ENCODE data around the gene TIPARP. TPM values are rescaled to one million over a fixed set of nuclear protein-coding genes. Genes with fewer than 3 reads are reported as not detected.

TIPARP gene
- total and polyA plus RNA-seq, 4 donors, result 4.4 to 13.6 (median 8.8) TPM

DNA sequence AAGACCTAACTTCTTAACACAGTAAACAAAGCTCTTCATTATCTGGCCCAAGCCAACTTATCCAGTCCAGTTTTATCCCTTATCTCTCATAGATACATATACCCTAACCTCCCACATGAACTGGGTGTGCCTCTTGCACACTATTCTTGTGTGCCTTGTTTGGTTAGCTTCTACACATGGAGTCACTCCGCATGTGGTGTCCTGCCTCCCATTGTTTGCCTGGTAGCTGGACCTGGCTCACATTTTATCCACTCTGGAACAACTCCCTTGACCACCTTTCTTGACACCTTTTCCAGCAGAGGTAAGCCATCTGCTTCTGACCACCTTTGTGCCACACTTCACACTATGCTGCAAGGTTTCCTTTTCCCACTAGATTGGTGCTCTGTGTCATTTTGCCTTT lies 15.2 kb downstream of the TIPARP start:
- Histone ChIP-seq H3K4me3 (ENCODE audit: low read depth in 1 of 3, low read length in 3 of 3) (no peak overlapping the region), H3K36me3 (ENCODE audit: control insufficient read depth in 4 of 4, insufficient read depth in 3 of 4, low read depth in 1 of 4, low read length in 3 of 4) (peaks cover 2 to 6% (median 3%) of the 10 kb centered on the region in 4 donors), H3K27ac (ENCODE audit: low read depth in 1 of 2, low read length in 2 of 2) (no peak overlapping the region), H3K9ac (ENCODE audit: low read depth in 1 of 2, low read length in 2 of 2) (no peak overlapping the region), H3K27me3 (ENCODE audit: control insufficient read depth in 4 of 4, insufficient read depth in 4 of 4, low read length in 3 of 4) (no peaks in the 10 kb centered on the region), H3K9me3 (ENCODE audit: control insufficient read depth in 4 of 4, low read length in 3 of 4) (no peaks in the 10 kb centered on the region), H3K4me1 (ENCODE audit: control insufficient read depth in 4 of 4, insufficient read depth in 4 of 4, low read length in 3 of 4) (peaks cover 3 to 54% (median 36%) of the 10 kb centered on the region in 4 donors)
- 0% methylated on average over 1 of the region's 1 CpG for WGBS
- DNase-seq (ENCODE audit: low spot score), result no peak
- no peak for TF ChIP-seq EGR1 (IDR thresholded peaks at IDR 0.05; ENCODE audit: low read depth in 2 of 2)
- TF ChIP-seq, protein P1, sequence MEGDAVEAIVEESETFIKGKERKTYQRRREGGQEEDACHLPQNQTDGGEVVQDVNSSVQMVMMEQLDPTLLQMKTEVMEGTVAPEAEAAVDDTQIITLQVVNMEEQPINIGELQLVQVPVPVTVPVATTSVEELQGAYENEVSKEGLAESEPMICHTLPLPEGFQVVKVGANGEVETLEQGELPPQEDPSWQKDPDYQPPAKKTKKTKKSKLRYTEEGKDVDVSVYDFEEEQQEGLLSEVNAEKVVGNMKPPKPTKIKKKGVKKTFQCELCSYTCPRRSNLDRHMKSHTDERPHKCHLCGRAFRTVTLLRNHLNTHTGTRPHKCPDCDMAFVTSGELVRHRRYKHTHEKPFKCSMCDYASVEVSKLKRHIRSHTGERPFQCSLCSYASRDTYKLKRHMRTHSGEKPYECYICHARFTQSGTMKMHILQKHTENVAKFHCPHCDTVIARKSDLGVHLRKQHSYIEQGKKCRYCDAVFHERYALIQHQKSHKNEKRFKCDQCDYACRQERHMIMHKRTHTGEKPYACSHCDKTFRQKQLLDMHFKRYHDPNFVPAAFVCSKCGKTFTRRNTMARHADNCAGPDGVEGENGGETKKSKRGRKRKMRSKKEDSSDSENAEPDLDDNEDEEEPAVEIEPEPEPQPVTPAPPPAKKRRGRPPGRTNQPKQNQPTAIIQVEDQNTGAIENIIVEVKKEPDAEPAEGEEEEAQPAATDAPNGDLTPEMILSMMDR (IDR thresholded peaks at IDR 0.05; ENCODE audit: low read depth, low read length, missing input control), result no peak
- TF ChIP-seq, protein P2, sequence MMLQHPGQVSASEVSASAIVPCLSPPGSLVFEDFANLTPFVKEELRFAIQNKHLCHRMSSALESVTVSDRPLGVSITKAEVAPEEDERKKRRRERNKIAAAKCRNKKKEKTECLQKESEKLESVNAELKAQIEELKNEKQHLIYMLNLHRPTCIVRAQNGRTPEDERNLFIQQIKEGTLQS (IDR thresholded peaks at IDR 0.05), result no peak

DNA sequence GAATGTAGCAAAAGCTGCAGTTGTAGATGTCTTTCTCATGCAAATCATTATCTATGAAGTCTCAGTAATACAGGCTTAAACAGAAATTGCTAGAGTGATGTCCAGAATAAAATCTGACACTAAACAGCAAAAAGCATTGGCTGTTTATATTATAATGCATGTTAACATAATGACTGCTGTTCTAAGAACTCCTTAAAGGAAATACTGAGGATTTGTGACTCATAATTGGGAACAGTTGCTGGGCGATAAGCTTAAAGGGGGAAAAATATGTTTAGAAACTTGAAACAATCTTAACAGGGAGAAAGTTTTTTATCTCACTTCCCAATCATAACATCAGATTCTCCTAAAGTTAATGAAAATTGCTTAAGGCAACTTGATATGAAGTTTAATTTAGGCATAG lies 17.5 kb downstream of the TIPARP start:
- TF ChIP-seq HNF4G (IDR thresholded peaks at IDR 0.05), result no peak
- TF ChIP-seq TAF1 (conservative IDR thresholded peaks at IDR 0.05), result no peak
- TF ChIP-seq, protein P3, sequence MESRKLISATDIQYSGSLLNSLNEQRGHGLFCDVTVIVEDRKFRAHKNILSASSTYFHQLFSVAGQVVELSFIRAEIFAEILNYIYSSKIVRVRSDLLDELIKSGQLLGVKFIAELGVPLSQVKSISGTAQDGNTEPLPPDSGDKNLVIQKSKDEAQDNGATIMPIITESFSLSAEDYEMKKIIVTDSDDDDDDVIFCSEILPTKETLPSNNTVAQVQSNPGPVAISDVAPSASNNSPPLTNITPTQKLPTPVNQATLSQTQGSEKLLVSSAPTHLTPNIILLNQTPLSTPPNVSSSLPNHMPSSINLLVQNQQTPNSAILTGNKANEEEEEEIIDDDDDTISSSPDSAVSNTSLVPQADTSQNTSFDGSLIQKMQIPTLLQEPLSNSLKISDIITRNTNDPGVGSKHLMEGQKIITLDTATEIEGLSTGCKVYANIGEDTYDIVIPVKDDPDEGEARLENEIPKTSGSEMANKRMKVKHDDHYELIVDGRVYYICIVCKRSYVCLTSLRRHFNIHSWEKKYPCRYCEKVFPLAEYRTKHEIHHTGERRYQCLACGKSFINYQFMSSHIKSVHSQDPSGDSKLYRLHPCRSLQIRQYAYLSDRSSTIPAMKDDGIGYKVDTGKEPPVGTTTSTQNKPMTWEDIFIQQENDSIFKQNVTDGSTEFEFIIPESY (IDR thresholded peaks at IDR 0.05), result no peak
- TF ChIP-seq GABPA (IDR thresholded peaks at IDR 0.05 in 1 of 2, conservative IDR thresholded peaks at IDR 0.05 in 1 of 2), result no peak
- no peak for TF ChIP-seq FOXA1 (IDR thresholded peaks at IDR 0.05)
- TF ChIP-seq, protein P1 (IDR thresholded peaks at IDR 0.05; ENCODE audit: low read depth, low read length, missing input control), result no peak
- TF ChIP-seq NR2F2 (IDR thresholded peaks at IDR 0.05), result no peak
- H3K9ac ChIP-seq (ENCODE audit: low read depth in 1 of 2, low read length in 2 of 2), result no peak overlapping the region
- no peaks in the 10 kb centered on the region for H3K27me3 ChIP-seq (ENCODE audit: control insufficient read depth in 4 of 4, insufficient read depth in 4 of 4, low read length in 3 of 4)
- H3K27ac ChIP-seq (ENCODE audit: low read depth in 1 of 2, low read length in 2 of 2), result no peak overlapping the region
- DNase-seq (ENCODE audit: low spot score), result no peak
- no peak overlapping the region for H3K4me3 ChIP-seq (ENCODE audit: low read depth in 1 of 3, low read length in 3 of 3)
- H3K36me3 ChIP-seq (ENCODE audit: control insufficient read depth in 4 of 4, insufficient read depth in 3 of 4, low read depth in 1 of 4, low read length in 3 of 4), result peaks cover 6 to 24% (median 21%) of the 10 kb centered on the region in 4 donors
- 78% methylated on average over 1 of the region's 1 CpG for WGBS
- H3K9me3 ChIP-seq (ENCODE audit: control insufficient read depth in 4 of 4, low read length in 3 of 4), result no peaks in the 10 kb centered on the region
- H3K4me1 ChIP-seq (ENCODE audit: control insufficient read depth in 4 of 4, insufficient read depth in 4 of 4, low read length in 3 of 4), result peaks cover 0 to 39% (median 25%) of the 10 kb centered on the region in 4 donors

DNA sequence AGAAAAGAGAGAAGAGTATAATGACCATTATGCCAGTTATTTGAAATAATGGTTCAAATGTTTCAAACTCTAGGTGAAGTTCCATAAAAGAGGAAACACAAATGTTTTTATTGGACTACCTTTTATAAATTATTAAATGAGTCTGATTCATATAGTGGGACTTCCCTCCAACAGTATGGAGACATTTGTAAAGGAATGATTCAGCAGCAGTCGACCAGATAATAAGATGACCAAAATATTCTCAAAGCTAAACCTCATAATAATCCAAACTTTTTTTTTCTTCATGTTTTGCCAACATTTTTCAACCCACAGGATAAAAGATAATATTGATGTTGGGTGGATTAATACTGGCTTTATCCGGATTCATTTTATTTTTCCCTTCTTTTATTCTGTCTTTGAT lies 18.8 kb downstream of the TIPARP start:
- H3K9ac ChIP-seq (ENCODE audit: low read depth in 1 of 2, low read length in 2 of 2), result no peak overlapping the region
- H3K27ac ChIP-seq (ENCODE audit: low read depth in 1 of 2, low read length in 2 of 2), result no peak overlapping the region
- peaks cover 0 to 34% (median 23%) of the 10 kb centered on the region in 4 donors for H3K4me1 ChIP-seq (ENCODE audit: control insufficient read depth in 4 of 4, insufficient read depth in 4 of 4, low read length in 3 of 4)
- no peaks in the 10 kb centered on the region for H3K9me3 ChIP-seq (ENCODE audit: control insufficient read depth in 4 of 4, low read length in 3 of 4)
- peaks cover 6 to 33% (median 29%) of the 10 kb centered on the region in 4 donors for H3K36me3 ChIP-seq (ENCODE audit: control insufficient read depth in 4 of 4, insufficient read depth in 3 of 4, low read depth in 1 of 4, low read length in 3 of 4)
- H3K4me3 ChIP-seq (ENCODE audit: low read depth in 1 of 3, low read length in 3 of 3), result no peak overlapping the region
- H3K27me3 ChIP-seq (ENCODE audit: control insufficient read depth in 4 of 4, insufficient read depth in 4 of 4, low read length in 3 of 4), result no peaks in the 10 kb centered on the region
- no peak for DNase-seq (ENCODE audit: low spot score)
- WGBS, result 82% methylated on average over 2 of the region's 2 CpGs
- TF ChIP-seq, protein P2 (IDR thresholded peaks at IDR 0.05), result no peak
- TF ChIP-seq NR2F2 (IDR thresholded peaks at IDR 0.05) (no peak), JUND (IDR thresholded peaks at IDR 0.05) (no peak), EGR1 (IDR thresholded peaks at IDR 0.05; ENCODE audit: low read depth in 2 of 2) (no peak), YY1 (IDR thresholded peaks at IDR 0.05) (no peak), RAD21 (IDR thresholded peaks at IDR 0.05) (no peak)
- TF ChIP-seq, protein P4, sequence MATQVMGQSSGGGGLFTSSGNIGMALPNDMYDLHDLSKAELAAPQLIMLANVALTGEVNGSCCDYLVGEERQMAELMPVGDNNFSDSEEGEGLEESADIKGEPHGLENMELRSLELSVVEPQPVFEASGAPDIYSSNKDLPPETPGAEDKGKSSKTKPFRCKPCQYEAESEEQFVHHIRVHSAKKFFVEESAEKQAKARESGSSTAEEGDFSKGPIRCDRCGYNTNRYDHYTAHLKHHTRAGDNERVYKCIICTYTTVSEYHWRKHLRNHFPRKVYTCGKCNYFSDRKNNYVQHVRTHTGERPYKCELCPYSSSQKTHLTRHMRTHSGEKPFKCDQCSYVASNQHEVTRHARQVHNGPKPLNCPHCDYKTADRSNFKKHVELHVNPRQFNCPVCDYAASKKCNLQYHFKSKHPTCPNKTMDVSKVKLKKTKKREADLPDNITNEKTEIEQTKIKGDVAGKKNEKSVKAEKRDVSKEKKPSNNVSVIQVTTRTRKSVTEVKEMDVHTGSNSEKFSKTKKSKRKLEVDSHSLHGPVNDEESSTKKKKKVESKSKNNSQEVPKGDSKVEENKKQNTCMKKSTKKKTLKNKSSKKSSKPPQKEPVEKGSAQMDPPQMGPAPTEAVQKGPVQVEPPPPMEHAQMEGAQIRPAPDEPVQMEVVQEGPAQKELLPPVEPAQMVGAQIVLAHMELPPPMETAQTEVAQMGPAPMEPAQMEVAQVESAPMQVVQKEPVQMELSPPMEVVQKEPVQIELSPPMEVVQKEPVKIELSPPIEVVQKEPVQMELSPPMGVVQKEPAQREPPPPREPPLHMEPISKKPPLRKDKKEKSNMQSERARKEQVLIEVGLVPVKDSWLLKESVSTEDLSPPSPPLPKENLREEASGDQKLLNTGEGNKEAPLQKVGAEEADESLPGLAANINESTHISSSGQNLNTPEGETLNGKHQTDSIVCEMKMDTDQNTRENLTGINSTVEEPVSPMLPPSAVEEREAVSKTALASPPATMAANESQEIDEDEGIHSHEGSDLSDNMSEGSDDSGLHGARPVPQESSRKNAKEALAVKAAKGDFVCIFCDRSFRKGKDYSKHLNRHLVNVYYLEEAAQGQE (IDR thresholded peaks at IDR 0.05), result no peak
- TF ChIP-seq, protein P1 (IDR thresholded peaks at IDR 0.05; ENCODE audit: low read depth, low read length, missing input control), result no peak
